ELF-1 (cell line): ENCODE data around the gene SIPA1.

Experiments used
- DNase-seq: peaks from one replicate; pipeline ENCODE4 v3.0.0-alpha.2; 2016; ENCODE audit warnings: low read depth, low spot score

The SIPA1 gene

GRCh38 chr11:65637794-65638419 is at the start of gene SIPA1:
TSS of gene SIPA1 (plus strand) at chr11:65638101. CDS start at chr11:65640922, 2,821 bp downstream.
- peak; percentile 96 for DNase-seq

GRCh38 chr11:65588199-65589054 is 49.5 kb upstream of the SIPA1 start:
- peak; percentile 79 for DNase-seq

DNA sequence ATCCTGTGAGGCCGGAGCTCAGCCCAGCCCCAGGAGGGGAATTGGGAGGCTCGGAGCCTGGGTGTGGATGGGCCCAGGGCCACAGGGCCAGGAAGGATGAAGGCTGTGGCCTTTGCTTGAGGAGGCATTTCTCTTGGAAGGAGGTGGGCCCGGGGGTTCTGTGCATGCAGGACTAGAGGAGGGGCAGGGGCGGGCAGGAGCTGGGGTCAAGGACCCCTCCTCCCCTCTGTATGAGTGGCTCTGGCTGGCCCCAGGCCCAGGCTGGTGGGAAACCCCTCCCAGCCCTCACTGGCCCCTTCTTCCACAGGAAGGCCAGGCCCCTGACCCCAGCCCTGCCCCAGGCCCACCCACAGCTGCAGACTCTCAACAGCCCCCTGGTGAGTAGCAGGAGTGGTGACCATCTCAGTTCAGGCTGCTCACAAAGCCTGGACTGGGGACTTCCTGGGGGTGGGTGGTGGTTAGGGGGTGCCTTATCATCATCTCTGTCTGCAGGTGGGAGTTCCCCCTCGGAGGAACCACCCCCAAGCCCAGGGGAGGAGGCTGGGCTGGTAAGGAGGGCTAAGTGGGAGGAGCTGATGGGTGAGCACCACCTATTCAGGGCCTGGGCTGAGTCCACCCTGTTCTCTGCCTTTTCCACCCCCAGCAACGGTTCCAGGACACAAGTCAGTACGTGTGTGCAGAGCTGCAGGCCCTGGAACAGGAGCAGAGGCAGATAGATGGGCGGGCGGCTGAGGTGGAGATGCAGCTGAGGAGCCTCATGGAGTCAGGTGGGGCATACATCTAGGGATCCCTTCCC is 48.3 kb upstream of the SIPA1 start:
- DNase-seq: no peak

- no peak for DNase-seq
Observed at GRCh38 chr11:65590240-65590738, 47.6 kb upstream of the SIPA1 start.

DNA sequence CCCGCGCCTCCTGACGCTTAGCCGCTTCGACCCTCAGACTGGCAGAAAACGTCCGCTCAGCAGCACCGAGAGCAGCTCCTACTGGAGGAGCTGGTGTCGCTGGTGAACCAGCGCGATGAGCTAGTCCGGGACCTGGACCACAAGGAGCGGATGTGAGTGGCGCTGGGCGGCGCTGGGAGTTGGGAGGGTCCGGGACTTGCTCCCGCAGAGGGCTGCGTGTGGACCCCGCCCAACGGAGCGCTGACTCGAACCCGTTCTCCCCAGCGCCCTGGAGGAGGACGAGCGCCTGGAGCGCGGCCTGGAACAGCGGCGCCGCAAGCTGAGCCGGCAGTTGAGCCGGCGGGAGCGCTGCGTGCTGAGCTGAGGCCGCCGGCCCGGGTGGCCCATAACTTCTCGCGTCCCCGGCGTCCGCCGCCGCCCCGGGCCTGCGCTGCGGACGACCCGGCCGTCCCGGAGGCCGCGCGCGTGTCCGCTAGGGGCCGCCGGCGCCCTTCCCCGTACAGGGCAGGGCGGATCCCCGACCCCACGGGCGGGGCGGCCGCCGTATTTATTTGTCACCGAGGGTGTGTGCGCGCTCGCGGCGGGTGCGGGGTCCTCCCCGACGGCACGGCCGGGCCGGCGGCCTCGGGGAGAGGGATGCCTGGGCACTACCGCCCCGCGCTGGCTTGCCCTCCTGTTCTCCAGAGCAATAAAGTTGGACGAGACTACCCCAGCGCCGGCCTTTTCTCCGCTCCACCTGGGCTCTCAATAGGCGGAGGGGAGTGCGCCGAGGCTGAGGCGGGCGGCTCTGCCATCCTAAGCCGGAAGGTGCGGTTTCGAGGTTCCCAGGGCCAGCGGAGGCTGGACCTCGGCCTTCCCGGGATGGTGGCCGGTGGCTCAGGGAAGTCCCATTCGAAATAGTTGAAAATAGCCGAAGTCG is 45.7 kb upstream of the SIPA1 start:
- peak; percentile 85 for DNase-seq

DNA sequence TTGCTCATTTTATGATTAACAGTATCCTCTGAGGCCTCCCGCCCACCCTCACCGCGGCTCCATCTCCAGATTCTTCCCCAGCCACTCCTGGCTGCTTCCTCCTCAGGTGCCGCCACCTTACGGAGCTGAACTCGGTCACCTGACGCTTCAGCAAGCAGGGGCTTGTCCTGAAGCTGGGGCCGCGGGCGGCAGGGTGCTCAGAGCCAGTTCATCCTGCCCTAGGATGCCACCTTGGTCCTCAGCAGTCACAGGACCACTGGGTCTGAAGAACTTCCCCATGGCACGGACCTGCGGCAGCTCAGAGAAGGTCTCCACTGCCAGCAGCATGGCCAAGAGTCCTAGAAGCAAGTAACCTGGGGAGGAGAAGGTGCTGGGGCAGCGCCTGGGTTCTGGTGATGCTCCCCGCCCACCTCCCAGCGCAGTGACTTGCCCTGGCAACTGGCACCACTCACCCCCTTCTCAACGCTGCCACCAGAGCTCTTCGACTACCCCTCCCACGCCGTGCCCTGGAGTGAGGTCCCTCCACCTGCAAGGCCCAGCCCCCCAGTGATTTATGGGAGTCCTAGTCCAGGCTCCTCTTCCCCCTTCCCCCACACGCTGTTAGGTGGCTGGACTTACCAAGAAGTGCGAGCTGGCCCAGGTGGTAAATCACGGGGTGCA is 44.9 kb upstream of the SIPA1 start:
- DNase-seq: no peak

DNA sequence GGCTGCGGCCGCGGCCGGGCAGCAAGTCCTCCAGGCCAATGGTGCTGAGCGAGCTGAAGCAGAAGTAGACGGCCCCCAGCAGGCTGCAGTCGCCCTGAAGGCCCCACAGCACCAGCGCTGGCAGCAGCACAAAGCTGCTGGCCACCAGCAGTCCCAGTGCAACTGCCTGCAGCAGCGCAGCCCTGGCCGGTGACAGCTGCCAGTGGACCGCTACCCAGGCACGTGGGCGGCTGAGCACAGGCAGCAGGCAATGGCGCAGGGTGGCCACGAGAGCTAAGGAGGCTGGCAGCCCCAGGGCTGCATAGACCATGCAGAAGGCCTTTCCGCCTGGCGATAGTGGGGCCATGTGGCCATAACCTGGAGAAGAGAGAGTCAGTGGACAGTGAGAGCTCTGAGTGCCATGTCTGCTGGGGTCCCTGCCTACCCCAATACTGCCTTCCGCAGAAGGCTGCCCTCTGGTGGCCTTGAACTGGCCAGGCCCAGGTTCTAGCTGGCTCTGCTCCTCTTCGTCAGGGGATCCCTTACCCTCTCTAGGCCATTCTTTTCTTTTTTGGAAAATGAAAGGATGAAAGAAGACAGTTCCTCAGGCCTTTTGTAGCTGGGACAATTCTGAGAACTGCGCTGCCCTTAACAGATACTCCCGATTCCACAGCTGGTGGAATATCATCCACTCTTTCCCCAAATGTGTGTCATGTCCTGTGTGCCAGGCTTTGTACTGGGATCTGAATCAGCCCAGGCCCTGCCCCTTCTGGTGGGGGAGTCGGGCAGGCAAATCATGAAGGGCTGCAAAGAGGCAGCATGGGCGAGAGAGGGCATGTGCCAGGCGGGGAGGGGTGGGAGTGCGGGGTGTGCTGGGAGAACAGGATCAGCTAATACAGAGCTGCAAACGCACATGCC is 44.1 kb upstream of the SIPA1 start:
- DNase-seq: peak; percentile 64

- no peak for DNase-seq
Observed at GRCh38 chr11:65595131-65595530, 42.8 kb upstream of the SIPA1 start.

DNA sequence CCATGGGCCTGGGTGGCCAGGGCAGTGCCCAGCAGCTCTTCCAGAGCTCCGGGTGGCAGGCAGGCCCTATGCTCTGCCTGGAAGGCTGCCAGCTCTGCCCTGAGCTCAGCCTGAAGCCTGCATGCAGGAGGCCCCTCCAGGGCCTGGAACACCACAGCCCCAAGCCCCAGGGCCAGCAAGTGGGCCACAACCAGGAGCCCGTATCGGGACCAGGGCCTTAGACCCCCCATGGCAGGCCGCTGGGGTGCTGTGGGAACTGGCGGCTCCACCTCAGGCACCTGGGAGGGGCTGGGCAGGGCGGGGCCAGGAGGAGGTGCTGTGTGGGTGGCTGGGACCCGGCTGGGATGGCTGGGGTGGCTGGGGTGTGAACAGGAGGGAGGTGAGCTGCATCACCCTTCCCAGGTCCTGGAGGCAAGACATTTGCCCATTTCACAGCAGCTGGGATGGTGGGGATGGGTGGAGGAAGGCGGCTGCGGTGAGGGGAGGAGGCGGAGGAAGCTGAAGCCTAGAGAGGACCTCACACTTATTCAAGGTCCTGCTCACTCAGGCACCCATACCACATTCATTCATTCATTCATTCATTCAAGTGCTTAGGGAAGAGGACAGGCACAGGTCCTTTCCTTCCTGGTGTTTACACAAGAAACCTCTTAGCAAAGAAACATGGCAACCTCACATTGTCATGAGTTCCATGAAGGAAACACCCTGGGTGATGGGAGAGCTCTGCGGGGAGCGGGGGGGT is 42.2 kb upstream of the SIPA1 start, which contains the start of gene KCNK7:
Gene KCNK7, minus strand, starts transcription at position 258 of the 739 bp plus-strand sequence. Its CDS starts 28 bp downstream, at position 230.
- DNase-seq: no peak

DNA sequence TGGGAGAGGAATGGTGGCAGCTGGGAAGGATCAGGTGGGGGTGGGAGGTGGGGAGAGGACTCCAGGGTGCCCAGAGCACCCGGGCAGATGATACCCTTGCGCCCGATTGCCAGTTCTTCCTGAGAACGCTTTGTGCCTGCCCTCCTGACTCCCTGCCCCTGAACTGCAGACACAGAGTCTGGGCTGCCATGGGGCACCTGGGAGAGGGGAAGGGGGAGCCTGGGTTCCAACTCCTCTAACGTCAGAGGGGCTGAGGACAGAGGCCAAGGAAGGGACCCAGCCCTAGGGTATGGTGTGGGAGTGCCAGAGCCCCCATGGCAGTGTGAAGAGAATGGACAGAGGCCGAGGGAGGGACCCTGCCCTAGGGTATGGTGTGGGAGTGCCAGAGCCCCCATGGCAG is 41.4 kb upstream of the SIPA1 start:
- DNase-seq: no peak

- DNase-seq: no peak
Observed at GRCh38 chr11:65598258-65598699, 39.6 kb upstream of the SIPA1 start.

DNA sequence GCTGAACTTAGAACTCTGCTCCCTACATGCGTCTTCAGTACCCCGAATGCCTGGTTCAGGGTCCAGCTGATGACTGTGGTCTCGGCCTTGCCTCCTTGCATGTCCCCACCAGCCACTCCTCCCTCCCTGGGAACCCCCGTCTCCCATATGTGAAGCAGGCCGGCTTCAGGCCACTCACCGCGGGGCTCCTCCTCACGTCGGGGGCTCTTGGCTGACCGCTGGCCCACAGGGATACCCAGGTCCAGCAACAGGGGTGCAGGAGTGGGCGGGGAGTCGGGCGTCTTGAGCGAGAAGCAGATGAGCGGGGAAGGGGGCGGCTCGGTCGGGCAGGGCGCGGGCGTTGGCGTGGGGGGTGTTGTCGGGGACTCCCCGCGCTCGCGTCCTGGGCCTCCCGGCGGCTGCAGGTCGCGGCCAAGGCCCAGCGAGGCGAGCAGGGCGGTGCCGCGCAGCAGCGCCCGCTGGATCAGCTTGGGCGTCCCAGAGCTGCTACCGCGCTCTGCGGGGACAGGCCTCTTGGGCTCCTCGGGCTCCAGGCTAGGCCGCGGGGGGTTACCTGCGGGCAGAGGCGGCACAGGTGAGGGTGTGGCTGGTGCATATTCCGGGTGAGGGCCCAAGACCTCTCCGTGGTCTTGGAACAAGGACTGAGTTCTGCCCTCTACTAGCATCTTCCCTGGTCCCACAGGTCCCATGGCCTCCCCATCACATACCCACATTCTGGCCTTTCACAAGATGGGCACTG is 38.5 kb upstream of the SIPA1 start:
- DNase-seq: no peak

DNA sequence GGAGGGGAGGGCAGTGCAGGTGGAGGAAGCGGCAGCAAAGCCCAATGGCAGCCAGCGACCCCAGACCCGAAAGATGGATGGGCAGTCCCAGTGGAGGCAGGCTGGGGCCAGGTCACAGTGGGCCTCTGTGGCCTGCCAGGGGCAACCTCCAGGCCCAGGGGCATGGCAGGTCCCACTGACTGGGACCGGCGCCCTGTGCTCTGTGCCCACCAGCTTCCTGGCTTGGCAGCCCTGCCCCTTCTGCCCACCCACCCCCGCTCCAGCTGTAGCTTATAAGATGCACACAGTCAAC is 38.0 kb upstream of the SIPA1 start:
- DNase-seq: no peak

DNA sequence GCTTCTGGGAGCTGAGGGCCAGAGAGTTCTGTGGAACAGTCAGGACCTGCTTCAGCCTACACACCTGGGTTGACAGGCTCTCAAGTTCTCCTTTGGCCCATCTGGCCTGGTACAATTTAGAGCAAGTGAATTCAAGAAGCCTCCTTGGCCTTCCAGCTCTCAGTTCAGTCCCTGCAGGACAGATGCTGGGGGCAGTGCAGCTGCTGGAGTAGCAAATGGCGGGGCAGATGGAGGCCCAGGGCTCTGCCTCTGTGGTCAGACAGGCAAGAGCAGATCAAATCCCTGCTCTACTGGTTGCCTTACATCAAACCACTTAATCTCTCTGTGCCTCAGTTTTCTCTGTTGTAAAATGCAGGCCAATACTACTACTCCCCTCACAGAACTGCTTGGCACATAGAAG is 33.6 kb upstream of the SIPA1 start:
- DNase-seq: no peak

GRCh38 chr11:65606876-65607613 is 30.9 kb upstream of the SIPA1 start:
- peak; percentile 100 for DNase-seq

GRCh38 chr11:65607614-65608426 is 30.1 kb upstream of the SIPA1 start:
- DNase-seq: no peak
